ENCODE data around the gene ETV2.

DNA sequence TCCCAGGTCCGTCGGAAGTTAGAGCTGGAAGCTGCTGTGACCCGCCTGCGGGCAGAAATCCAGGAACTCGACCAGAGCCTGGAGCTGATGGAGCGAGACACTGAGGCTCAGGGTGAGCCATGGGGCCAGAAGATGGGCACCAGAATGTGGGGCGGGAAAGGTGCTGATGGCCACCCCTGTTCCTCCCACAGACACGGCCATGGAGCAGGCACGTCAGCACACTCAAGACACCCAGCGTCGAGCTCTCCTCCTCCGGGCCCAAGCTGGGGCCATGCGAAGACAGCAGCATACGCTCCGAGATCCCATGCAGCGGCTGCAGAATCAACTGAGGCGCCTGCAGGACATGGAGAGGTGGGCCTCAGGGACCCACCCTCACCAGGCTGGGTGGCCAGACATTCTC, 26.5 kb upstream of the ETV2 start:
- TF ChIP-seq POU2F2 (IDR thresholded peaks at IDR 0.05; ENCODE audit: low read depth, low read length) = no peak
- TF ChIP-seq POLR2A (IDR thresholded peaks at IDR 0.05; ENCODE audit: low read depth, low read length) = no peak
- no peak for TF ChIP-seq POLR2AphosphoS5 (IDR thresholded peaks at IDR 0.05; ENCODE audit: low read depth, low read length)
- no peak for TF ChIP-seq TAF1 (IDR thresholded peaks at IDR 0.05; ENCODE audit: low read depth, low read length)
- no peak for TF ChIP-seq SPI1 (IDR thresholded peaks at IDR 0.05; ENCODE audit: low read depth, low read length)
- no peak for TF ChIP-seq PAX5 (IDR thresholded peaks at IDR 0.05; ENCODE audit: insufficient read depth, low read length, severe bottlenecking)
